HCT116 (cell line): ENCODE data around the gene AMPD3.

ENCODE experiments used
- CEBPB ChIP-seq: IDR thresholded peaks from 2 replicates; pipeline ENCODE4 v1.6.1; 2012; ENCODE audit warnings: low read depth
- EGR1 ChIP-seq: IDR thresholded peaks from 2 replicates; pipeline ENCODE4 v1.6.1; 2012; ENCODE audit warnings: low read depth
- ELF1 ChIP-seq: IDR thresholded peaks from 2 replicates; pipeline ENCODE4 v1.6.1; 2012; ENCODE audit warnings: low read depth, borderline replicate concordance
- EZH2 ChIP-seq: fragments of 200-600 bp; sonication (generic); IDR thresholded peaks from 2 replicates; pipeline ENCODE4 v1.6.1; 2017; ENCODE audit warnings: antibody characterized with exemption, mixed run types
- ZNF274 ChIP-seq: fragments of 200-500 bp; sonication (Bioruptor generic); IDR thresholded peaks from 2 replicates; pipeline ENCODE4 v1.6.1; 2014; ENCODE audit warnings: mild to moderate bottlenecking, low read depth, low read length, inconsistent platforms
- TF ChIP-seq, protein P1 (sequence below), 3 experiments: fragments of 200-600 bp in 1 of 3; sonication (generic) in 1 of 3; IDR thresholded peaks in 2 of 3; conservative IDR thresholded peaks in 1 of 3; 2 replicates each; pipeline ENCODE4 v1.5.1; 2012 to 2017; ENCODE audit warnings: low read depth in 2 of 3, low read length in 2 of 3, antibody characterized with exemption in 1 of 3, borderline replicate concordance in 1 of 3, control low read depth in 1 of 3, mild to moderate bottlenecking in 1 of 3, mixed read lengths in 1 of 3, mixed run types in 1 of 3, moderate library complexity in 1 of 3; ENCODE audit not compliant: insufficient read depth in 1 of 3
- TF ChIP-seq, protein P2 (sequence below): IDR thresholded peaks from 2 replicates; pipeline ENCODE4 v1.6.1; 2012; ENCODE audit warnings: low read depth
- TF ChIP-seq, protein P3 (sequence below): IDR thresholded peaks from 2 replicates; pipeline ENCODE4 v1.6.1; 2012
- TF ChIP-seq, protein P4 (sequence below): IDR thresholded peaks from 2 replicates; pipeline ENCODE4 v1.6.1; 2011; ENCODE audit warnings: mild to moderate bottlenecking, low read length, moderate library complexity; ENCODE audit not compliant: insufficient replicate concordance; ENCODE audit errors: extremely low read depth
- TF ChIP-seq, protein P5 (sequence below): IDR thresholded peaks from 2 replicates; pipeline ENCODE4 v1.6.1; 2012

DNA sequence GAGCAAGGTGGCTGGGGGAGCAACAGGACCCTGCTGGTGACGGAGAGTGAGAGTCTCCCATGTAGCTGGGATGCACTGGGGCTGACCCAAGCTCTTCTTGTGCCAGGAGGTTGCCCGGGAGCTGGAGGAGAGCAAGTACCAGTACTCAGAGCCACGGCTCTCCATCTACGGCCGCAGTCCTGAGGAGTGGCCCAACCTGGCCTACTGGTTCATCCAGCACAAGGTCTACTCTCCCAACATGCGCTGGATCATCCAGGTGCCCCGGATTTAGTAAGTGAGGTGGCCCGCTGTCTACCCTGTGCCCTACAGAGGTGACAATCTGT, 40.4 kb downstream of the AMPD3 start:
- TF ChIP-seq, protein P1, sequence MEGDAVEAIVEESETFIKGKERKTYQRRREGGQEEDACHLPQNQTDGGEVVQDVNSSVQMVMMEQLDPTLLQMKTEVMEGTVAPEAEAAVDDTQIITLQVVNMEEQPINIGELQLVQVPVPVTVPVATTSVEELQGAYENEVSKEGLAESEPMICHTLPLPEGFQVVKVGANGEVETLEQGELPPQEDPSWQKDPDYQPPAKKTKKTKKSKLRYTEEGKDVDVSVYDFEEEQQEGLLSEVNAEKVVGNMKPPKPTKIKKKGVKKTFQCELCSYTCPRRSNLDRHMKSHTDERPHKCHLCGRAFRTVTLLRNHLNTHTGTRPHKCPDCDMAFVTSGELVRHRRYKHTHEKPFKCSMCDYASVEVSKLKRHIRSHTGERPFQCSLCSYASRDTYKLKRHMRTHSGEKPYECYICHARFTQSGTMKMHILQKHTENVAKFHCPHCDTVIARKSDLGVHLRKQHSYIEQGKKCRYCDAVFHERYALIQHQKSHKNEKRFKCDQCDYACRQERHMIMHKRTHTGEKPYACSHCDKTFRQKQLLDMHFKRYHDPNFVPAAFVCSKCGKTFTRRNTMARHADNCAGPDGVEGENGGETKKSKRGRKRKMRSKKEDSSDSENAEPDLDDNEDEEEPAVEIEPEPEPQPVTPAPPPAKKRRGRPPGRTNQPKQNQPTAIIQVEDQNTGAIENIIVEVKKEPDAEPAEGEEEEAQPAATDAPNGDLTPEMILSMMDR (IDR thresholded peaks at IDR 0.05 in 2 of 3, conservative IDR thresholded peaks at IDR 0.05 in 1 of 3; ENCODE audit: borderline replicate concordance in 1 of 3, insufficient read depth in 1 of 3, low read depth in 2 of 3, low read length in 2 of 3): no peak
- TF ChIP-seq, protein P2, sequence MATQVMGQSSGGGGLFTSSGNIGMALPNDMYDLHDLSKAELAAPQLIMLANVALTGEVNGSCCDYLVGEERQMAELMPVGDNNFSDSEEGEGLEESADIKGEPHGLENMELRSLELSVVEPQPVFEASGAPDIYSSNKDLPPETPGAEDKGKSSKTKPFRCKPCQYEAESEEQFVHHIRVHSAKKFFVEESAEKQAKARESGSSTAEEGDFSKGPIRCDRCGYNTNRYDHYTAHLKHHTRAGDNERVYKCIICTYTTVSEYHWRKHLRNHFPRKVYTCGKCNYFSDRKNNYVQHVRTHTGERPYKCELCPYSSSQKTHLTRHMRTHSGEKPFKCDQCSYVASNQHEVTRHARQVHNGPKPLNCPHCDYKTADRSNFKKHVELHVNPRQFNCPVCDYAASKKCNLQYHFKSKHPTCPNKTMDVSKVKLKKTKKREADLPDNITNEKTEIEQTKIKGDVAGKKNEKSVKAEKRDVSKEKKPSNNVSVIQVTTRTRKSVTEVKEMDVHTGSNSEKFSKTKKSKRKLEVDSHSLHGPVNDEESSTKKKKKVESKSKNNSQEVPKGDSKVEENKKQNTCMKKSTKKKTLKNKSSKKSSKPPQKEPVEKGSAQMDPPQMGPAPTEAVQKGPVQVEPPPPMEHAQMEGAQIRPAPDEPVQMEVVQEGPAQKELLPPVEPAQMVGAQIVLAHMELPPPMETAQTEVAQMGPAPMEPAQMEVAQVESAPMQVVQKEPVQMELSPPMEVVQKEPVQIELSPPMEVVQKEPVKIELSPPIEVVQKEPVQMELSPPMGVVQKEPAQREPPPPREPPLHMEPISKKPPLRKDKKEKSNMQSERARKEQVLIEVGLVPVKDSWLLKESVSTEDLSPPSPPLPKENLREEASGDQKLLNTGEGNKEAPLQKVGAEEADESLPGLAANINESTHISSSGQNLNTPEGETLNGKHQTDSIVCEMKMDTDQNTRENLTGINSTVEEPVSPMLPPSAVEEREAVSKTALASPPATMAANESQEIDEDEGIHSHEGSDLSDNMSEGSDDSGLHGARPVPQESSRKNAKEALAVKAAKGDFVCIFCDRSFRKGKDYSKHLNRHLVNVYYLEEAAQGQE: no peak
- TF ChIP-seq CEBPB: no peak
- TF ChIP-seq ZNF274: no peak
- TF ChIP-seq ELF1: no peak
- TF ChIP-seq, protein P3, sequence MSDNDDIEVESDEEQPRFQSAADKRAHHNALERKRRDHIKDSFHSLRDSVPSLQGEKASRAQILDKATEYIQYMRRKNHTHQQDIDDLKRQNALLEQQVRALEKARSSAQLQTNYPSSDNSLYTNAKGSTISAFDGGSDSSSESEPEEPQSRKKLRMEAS: no peak
- TF ChIP-seq EZH2: no peak
- no peak for TF ChIP-seq EGR1
- TF ChIP-seq, protein P4, sequence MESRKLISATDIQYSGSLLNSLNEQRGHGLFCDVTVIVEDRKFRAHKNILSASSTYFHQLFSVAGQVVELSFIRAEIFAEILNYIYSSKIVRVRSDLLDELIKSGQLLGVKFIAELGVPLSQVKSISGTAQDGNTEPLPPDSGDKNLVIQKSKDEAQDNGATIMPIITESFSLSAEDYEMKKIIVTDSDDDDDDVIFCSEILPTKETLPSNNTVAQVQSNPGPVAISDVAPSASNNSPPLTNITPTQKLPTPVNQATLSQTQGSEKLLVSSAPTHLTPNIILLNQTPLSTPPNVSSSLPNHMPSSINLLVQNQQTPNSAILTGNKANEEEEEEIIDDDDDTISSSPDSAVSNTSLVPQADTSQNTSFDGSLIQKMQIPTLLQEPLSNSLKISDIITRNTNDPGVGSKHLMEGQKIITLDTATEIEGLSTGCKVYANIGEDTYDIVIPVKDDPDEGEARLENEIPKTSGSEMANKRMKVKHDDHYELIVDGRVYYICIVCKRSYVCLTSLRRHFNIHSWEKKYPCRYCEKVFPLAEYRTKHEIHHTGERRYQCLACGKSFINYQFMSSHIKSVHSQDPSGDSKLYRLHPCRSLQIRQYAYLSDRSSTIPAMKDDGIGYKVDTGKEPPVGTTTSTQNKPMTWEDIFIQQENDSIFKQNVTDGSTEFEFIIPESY: no peak
- TF ChIP-seq, protein P5, sequence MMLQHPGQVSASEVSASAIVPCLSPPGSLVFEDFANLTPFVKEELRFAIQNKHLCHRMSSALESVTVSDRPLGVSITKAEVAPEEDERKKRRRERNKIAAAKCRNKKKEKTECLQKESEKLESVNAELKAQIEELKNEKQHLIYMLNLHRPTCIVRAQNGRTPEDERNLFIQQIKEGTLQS: no peak
